Esophagus squamous epithelium (tissue), 4 donors: ENCODE measurements around the gene GRIK4.

Experiments used
- POLR2A ChIP-seq, 4 donors: fragments of 450-650 bp; IDR thresholded peaks; one replicate each; pipeline ENCODE4 v1.6.1; 2017; ENCODE audit warnings: antibody characterized with exemption in 4 of 4, mild to moderate bottlenecking in 4 of 4, moderate library complexity in 3 of 4
- TF ChIP-seq, protein P1 (sequence below), 6 experiments: fragments of 450-650 bp in 4 of 6; fragments of 200-600 bp in 2 of 6; sonication (generic) in 2 of 6; IDR thresholded peaks; one replicate each; pipeline ENCODE4 v1.5.1; 2016 to 2019; ENCODE audit warnings: antibody characterized with exemption in 6 of 6, mild to moderate bottlenecking in 4 of 6, moderate library complexity in 4 of 6

DNA sequence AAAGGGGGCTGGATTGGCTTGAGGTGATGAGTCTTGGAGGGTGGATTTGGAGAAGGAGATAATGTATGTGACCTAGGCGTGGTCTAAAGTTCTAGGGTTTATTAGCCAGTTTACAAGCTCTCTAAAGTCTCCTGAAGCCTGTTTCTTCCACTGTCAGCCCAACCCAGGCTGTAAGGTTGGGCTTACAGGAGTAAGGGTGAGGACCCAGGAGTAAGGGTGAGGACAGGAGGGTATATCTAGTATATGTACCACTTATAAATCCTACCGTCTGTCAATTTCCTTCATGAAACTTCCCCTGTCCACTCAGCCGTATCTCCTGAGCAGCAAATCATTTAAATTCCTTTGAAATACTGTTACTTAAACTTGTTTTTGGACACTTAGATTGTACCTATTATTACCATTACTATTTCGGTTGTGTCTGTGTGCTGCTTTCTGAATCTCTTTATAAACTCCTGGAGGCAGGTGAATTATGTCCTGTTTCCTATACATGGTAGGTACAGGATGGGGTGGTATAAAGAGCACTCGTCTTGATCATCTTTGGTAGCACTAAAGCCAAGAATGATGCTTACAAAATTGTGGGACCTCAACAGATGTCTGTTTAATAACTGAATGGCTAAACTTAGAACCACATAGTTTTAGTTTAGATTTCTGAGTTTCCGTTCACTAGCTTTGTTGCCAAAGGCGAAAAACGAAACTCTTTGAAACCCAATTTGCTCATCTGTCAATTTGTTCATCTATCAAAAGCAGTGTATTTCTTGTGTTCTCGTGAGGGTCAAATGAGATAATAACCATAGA, 192.0 kb downstream of the GRIK4 start:
- TF ChIP-seq POLR2A (IDR thresholded peaks at IDR 0.05) = no peak
- TF ChIP-seq, protein P1, sequence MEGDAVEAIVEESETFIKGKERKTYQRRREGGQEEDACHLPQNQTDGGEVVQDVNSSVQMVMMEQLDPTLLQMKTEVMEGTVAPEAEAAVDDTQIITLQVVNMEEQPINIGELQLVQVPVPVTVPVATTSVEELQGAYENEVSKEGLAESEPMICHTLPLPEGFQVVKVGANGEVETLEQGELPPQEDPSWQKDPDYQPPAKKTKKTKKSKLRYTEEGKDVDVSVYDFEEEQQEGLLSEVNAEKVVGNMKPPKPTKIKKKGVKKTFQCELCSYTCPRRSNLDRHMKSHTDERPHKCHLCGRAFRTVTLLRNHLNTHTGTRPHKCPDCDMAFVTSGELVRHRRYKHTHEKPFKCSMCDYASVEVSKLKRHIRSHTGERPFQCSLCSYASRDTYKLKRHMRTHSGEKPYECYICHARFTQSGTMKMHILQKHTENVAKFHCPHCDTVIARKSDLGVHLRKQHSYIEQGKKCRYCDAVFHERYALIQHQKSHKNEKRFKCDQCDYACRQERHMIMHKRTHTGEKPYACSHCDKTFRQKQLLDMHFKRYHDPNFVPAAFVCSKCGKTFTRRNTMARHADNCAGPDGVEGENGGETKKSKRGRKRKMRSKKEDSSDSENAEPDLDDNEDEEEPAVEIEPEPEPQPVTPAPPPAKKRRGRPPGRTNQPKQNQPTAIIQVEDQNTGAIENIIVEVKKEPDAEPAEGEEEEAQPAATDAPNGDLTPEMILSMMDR (IDR thresholded peaks at IDR 0.05) = no peak
